ENCODE results near the gene FAM193A.
A peak's percentile ranks its signal among the peaks of the same experiment; 100 is the strongest.

GRCh38 chr4:2595952-2596552 lies 59.6 kb downstream of the FAM193A start:
- TF ChIP-seq CTCF (IDR thresholded peaks at IDR 0.05) (peak in 2 of 6 experiments; percentile 2 to 6), POLR2A (IDR thresholded peaks at IDR 0.05) (no peak)

Data from adrenal gland (tissue), 5 donors.